GM18502 (cell line): ENCODE data around the gene MRTFA.
"Not testable (repeated sequence)": the region's sequence is repeated elsewhere in the genome, so short reads cannot be mapped to it uniquely, and the experiment has no call there.

Source experiments
- ATAC-seq: cut with Tn5 transposase; IDR thresholded peaks from one replicate; pipeline ENCODE4 v1.9.1; 2021; ENCODE audit warnings: mild to moderate bottlenecking; ENCODE audit not compliant: unreplicated experiment, poor library complexity

Gene MRTFA

DNA sequence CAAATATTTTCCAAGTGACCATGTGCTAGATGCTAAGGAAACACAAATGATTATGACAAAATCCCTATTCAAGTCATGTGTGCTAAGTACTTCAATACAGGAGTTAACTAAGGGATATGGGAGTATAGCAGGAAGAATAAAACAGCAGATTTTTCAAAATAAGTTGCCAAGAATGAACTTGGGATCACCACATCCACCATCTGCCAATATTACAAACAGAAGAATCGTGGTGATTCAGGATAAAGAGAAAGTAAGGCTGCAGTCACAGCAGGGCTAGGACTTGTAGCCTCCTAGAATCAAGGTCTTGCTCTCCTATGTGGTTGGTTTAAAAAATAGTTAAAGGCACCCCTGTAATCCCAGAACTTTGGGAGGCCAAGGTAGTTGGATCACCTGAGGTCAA, 34.3 kb downstream of the MRTFA start:
- ATAC-seq, result no peak

DNA sequence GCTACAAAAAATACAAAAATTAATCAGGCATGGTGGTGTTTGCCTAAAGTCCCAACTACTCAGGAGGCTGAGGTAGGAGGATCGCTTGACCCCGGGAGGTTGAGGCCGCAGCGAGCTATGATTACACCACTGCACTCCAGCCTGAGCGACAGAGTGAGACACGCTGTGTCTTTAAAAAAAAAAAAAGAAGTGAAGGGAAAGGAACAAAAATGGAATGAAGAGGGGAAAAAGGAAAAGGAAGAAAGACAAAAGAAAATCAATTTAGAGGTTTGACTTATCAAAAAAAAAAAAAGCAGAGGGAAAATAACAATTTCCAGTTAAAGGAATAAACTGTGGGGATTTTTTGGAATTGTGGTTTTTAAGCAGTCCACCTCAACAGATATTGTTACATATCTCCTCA, 36.8 kb downstream of the MRTFA start:
- ATAC-seq, result no peak

DNA sequence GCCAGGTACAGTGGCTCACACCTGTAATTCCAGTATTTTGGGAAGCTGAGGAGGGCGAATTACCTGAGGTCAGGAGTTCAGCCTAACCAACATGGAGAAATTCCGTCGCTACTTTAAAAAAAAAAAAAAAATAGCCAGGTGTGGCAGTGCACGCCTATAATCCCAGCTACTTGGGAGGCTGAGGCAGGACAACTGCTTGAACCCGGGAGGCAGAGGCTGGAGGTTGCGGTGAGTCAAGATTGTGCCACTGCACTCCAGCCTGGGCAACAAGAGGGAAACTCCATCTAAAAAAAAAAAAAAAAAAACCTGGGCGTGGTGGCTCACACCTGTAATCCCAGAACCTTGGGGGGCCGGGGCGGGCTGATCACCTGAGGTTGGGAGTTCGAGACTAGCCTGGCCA, 37.8 kb downstream of the MRTFA start:
- not testable (repeated sequence) for ATAC-seq

DNA sequence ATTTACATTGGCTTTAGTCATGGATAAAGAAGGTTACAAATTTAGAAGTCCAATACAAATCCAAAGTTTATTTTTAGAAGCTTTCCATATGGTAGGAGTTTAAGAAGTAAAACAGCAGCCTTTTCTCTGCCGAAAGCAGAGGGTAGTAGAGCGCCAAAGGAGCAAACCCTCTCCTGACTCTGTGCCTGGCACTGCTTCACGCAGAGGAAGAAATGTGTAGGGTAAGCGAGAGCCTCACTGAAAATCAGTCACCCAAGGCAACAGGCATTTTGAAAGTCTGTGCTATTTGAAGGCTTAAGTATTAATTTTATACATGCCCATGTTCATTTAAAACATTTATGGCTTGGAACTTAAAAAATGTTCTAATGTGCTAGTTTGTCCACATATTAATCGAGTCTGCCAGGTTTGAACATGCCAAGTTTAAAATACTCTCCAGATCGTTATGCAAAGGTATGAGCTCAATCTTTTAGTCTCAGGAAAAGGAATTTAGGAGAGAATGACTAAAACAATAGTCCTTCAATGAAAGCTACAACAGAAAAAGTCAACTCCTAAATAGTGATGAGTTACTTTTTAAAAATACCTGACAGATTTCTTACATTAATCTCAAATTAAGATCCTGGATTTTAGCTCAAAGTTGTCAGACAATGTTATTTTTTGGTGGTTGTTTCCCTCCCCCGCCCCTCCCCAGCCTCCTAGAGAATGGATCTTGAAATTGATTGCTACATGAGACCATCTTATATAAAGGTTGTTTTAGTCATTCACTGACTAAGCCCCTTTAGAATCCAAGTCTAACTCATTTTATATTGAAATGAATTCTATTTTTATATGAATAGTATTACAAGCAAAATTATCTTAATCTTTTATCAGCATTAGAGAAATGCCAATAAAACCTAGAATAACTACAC, 38.7 kb downstream of the MRTFA start:
- no peak for ATAC-seq

DNA sequence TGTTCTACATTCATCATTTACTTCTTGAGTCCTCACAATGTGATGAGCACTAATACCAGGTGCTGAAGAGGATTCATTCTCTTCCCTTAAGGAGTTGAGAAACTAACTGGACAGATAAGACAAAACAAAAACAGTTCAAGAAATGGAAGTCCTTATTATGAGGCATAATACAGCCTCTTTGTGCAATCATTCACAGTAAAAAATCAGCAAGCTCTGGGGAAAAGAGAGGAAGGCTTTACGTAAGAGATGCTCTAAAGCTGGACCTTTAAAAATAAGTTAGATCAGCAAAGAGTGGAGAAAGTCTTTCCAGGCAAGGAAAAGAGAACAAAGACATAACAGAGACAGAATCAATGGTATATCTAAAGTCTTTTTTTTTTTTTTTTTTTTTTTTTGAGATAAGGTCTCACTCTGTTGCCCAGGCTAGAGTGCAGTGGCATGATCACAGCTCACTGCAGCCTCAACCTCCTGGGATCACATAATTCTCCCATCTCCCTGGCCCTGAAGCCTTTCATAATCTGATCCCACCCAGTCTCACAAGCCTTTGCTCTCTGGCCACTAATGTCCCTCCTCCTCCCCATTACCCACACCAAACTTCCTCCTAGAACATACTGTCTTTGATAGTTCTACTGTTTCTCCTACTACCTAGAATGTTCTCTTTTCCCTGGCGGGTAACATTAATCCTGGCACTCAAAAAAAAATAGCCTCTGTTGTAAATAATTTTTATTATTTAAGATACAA, 40.9 kb downstream of the MRTFA start:
- no peak for ATAC-seq

DNA sequence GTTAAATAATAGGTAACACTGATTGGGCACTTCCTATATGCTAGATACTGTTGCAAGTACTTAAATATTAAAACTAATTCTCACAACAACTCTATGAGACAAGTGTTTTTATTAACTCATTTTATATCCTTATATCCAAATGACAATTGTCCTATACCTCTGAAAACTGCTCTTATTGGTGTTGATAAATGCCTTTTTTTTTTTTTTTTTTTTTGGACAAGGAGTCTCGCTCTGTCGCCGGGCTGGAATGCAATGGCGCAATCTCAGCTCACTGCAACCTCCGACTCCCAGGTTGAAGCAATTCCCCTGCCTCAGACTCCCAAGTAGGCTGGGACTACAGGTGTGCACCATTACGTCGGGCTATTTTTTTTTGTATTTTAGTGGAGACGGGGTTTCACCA, 41.6 kb downstream of the MRTFA start:
- no peak for ATAC-seq

DNA sequence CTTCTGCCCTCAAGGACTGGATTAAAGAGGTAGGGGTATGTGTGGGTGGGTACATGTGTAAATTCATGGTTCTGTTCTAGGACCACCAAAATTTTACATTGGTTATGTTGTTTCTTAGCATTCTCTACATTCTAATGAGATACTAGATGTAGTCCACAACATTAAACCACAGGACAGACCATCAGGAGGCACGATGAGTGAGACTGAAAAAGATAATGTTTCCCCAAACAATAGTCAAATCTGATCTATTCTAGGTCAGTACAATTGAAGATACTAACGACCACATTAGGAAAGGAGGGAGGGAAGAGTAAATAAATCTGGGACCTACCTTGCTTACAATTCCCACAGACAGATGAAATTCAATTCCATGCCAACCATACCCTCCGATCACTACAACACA, 42.2 kb downstream of the MRTFA start:
- peak; percentile 14 for ATAC-seq

DNA sequence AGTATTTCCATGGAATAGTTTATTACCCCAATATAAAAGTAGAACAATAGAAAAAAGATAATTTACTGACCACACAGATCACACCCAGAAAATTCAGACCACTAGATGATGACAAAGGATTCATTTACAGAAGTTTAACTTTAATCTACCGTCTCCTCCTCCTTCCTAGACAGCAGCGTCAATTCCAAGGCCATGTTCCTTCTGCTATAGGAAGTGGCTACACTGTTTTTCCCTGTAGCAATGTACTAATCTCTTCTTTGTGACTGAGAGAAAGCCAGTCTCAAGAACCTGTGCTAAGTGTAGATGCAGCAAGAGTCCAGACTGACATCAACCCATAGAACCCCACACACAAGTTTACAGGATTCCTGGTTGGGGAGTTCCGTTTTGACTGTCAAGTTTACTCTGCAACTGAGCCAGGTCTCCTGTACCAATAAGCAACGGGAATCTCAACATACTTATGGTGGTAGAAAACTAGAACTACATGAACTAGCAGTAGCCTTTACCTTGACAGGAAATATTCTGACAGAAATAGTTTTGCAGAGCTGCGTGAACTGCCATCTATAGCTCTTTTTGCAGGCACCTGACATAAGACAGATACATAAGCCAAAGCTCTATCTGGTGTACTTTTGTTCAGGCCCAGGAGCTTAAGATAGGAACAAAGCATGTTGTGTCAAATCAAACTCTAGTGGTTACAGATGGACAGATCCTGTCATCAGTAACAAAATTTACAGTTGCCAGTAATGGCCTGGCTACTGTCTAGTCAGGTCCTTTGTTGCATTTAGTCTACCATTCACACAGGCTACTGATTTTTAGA, 42.9 kb downstream of the MRTFA start:
- ATAC-seq, result peak; percentile 48

DNA sequence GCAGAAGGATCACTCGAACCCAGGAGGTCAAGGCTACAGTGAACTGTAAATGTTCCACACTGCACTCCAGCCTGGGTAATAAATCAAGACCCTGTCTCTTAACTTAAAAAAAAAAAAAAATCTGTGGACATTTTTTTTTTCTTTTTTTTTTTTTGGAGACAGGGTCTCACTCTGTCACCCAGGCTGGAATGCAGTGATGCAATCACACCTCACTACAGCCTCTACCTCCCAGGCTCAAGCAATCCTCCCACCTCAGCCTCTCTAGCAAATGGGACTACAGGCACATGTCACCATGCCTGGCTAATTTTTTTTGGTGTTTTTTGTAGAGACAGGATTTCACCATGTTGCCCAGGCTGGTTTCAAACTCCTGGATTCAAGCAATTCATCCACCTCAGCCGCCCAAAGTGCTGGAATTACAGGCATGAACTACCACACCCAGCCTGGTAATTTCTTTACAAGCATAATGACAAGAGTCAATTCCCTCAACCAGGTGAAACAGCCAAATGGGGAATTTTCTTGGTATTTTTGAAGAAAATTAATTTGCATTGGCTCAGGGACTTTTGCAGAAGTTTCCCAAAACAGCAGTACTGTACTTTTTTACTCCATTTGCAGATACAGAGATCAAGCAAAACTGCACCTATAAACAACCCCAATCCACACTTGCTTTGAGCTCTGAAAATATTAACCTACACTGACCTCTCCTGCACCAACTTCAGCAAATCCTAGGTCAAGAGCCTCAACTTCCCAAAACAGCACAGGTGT, 44.0 kb downstream of the MRTFA start:
- no peak for ATAC-seq

DNA sequence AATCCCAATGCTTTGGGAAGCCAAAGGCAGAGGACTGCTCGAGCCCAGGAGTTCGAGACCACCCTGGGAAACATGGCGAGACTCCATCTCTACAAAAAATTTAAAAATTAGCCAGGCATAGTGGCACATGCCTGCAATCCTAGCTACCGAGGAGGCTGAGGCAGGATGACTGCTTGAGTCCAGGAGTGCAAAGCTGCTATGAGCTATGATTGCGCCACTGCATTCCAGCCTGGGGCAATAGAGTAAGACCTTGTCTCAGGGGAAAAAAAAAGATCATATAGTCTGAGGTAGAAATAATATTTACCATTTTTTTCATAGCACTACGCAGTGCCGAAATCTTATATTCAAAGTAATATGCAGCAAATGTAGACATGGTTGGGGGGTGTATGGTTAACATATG, 47.8 kb downstream of the MRTFA start:
- no peak for ATAC-seq

DNA sequence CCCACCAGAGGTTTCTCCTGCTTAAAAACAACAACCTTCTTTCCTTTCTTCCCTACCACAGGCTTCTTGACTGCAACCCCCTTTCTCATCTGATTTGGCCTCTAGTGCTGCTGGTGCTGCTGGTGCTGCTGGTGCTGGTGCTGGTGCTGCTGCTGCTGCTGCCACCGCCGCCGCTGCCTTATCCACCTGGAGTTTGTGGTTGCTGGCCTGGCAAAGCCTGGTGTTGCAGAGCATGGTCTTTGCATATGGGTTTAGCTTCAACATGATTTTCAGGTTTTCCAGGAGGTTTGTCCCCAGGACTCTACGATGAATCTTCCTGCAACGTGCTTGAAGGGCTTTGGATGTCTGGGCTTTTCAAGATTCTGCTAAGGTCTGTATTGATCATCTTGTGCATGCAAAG, 49.7 kb downstream of the MRTFA start:
- ATAC-seq, result no peak

DNA sequence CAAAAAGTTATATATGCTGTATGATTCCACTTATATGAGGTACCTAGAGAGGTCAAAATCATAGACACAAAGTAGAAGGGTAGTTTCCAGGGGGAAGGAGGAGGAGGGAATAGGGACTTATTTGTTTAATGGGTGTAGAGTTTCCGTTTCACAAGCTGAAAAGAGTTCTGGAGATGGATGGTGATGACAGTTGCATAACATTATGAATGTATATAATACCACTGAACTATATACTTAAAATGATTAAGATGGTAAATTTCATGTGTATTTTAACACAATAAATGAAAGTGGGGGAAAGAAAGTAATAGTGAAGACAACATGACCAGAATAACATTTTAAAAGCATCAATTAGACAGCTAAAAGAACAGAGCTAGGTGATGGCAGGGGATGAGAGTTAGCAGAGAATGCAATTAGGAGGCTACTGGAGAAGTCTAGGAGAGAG, 51.2 kb downstream of the MRTFA start:
- ATAC-seq, result no peak

DNA sequence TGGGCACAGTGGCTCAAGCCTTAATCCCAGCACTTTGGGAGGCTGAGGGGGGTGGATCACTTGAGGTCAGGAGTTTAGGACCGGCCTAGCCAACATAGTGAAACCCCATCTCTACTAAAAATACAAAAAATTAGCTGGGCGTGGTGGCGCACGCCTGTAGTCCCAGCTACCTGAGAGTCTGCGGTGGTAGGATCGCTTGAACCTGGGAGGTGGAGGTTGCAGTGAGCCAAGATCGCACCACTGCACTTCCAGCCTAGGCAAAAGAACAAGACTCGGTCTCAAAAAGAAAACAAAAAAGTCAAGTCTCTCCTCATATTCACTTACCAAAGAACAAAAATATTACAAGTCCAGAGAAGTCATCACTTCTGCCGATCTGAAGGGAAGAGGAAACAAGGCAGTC, 51.8 kb downstream of the MRTFA start:
- not testable (repeated sequence) for ATAC-seq

DNA sequence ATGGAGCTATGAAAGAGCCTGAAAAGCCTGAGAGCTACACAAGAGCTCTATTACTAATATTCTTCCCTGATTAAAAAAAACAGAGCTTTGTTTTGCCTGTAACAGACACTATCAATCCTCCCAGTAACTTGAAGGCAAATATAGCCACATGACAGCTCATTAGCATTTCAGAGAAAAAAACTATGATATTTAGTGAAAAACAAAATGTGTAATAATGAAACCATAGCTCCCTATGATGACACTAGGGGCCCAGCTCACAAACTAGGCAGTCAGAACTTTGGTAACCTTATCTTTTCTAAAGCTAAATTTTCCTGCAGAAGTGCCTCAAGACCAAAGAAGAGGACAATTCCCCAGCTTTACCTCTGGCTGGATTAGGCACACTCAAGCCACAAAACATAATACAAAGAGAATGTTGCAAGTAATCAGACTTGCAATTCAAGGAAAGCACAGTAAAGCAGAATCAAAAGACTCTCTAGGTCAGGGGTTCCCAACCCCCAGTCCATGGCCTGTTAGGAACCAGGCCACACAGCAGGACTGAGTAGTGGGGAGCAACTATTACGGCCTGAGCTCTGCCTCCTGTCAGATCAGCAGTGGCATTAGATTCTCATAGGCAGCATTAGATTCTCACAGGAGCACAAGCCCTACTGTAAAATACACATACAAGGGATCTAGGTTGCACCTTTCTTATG, 53.3 kb downstream of the MRTFA start:
- ATAC-seq, result no peak

DNA sequence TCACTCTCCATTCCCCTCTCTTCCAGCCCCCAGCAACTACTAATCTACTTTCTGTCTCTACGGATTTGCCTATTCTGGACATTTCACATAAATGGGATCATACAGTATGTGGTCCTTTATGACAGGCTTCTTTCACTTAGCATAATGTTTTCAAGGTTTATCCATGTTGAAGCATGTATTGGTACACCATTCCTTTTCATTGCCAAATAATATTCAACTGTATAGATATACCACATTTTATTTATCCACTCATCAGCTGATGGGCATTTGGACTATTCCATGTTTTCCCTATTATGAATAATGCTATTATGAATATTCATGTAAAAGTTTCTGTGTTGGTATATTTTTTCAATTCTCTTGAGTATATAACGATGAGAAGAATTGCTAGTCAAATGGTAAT, 54.5 kb downstream of the MRTFA start:
- no peak for ATAC-seq

DNA sequence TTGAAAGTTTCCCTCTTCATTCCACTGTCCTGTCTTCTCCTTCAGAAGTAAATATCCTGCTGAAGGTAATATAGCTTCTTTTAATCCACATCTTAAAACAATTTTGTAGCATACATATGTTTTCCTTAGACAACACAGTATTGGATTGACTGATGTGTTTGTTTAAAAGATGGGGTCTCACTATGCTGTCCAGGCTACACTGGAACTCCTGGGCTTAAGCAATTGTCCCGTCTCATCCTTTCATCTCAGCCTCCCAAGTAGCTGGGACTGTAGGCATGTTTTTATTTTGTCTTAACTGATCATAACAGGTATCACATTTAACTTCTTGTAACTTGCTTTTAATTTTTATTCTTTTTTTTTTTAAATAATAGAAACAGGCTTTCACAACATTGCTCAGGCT, 55.9 kb downstream of the MRTFA start:
- no peak for ATAC-seq

DNA sequence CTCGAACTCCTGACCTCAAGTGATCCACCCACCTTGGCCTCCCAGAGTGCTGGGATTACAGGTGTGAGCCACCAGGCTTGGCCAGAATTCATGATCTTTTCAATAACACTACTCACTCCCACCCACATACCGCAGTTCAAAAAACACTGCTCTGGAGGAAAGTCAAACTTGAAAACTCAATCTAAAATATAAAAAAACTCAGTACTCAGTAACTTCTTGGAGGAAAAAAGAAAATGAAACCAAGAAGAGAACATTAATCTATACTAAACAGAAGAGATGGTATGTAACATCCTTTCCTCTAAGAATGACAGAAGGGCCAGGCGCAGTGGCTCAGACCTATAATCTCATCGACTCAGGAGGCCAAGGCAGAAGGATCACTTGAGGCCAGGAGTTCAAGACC, 58.3 kb downstream of the MRTFA start:
- no peak for ATAC-seq

DNA sequence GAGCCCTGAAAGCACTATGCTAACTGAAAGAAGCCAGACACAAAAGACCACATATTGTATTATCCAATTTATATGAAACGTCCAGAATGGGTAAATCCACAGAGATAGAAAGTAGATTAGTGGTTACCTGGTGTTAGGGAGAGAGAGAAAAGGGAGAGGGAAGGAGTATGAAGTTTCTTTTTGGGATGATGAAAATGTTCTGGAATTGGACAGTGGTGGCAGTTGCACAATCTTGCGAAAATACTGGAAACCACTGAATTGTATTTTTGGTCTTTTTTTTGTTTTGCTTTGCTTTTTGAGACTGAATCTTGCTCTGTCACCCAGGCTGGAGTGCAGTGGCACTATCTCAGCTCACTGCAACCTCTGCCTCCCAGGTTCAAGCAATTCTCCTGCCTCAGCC, 63.5 kb downstream of the MRTFA start:
- ATAC-seq, result no peak

DNA sequence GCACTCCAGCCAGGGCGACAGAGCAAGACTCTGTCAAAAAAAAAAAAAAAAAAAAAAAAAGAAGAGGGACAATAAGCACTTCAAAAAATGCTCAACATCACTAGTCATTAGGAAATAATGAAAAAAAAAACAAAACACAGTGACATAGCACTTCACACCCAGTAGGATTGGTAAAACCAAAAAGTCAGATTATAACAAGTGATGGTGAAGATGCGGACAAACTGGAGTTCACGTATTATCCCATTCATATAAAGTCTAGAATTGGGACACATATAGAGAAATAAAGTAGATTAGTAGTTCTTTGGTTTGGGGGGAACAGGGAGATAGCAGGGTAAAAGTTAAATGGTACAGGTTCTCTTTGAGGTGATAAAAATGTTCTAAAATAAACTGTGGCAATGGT, 64.6 kb downstream of the MRTFA start:
- no peak for ATAC-seq
